Osteoblast (primary cell): ENCODE measurements around the gene COBL. TPM values are rescaled to one million over a fixed set of nuclear protein-coding genes. Genes with fewer than 3 reads are reported as not detected.

Source experiments
- DNase-seq: peaks from one replicate; pipeline ENCODE4 v3.0.0; 2011; ENCODE audit warnings: low spot score, mixed read lengths; ENCODE audit not compliant: insufficient read length; ENCODE audit errors: missing footprints
- H2AFZ ChIP-seq: 2 replicates; pipeline ENCODE4 v1.6.0; 2011; ENCODE audit warnings: mild to moderate bottlenecking, low read length
- H3K27ac ChIP-seq: 2 replicates; pipeline ENCODE4 v1.5.1; 2011; ENCODE audit warnings: mild to moderate bottlenecking, low read depth, low read length, moderate library complexity
- H3K27me3 ChIP-seq: 2 replicates; pipeline ENCODE4 v1.6.0; 2012; ENCODE audit warnings: mild to moderate bottlenecking, control low read depth, inconsistent platforms, low read length, moderate library complexity; ENCODE audit not compliant: insufficient read depth
- H3K36me3 ChIP-seq: 2 replicates; pipeline ENCODE4 v1.5.1; 2011; ENCODE audit warnings: mild to moderate bottlenecking, low read length, control low read depth, moderate library complexity; ENCODE audit not compliant: insufficient read depth
- H3K4me1 ChIP-seq: 2 replicates; pipeline ENCODE4 v1.5.1; 2011; ENCODE audit warnings: mild to moderate bottlenecking, low read length, control low read depth, moderate library complexity; ENCODE audit not compliant: insufficient read depth
- H3K4me2 ChIP-seq: 2 replicates; pipeline ENCODE4 v1.6.0; 2011; ENCODE audit warnings: mild to moderate bottlenecking, low read length; ENCODE audit not compliant: insufficient read depth
- H3K4me3 ChIP-seq: fragments of 200-600 bp; sonication (generic); 3 replicates; pipeline ENCODE4 v1.5.1; 2012; ENCODE audit warnings: mild to moderate bottlenecking, low read length, inconsistent platforms; ENCODE audit not compliant: insufficient read depth
- H3K79me2 ChIP-seq: 2 replicates; pipeline ENCODE4 v1.6.0; 2012; ENCODE audit warnings: mild to moderate bottlenecking, low read length, control low read depth, inconsistent platforms; ENCODE audit not compliant: insufficient read depth
- H3K9me3 ChIP-seq: 2 replicates; pipeline ENCODE4 v1.5.1; 2011; ENCODE audit warnings: low read depth, low read length, control low read depth
- H4K20me1 ChIP-seq: 2 replicates; pipeline ENCODE4 v1.6.0; 2012; ENCODE audit warnings: mild to moderate bottlenecking, low read length, control low read depth; ENCODE audit not compliant: insufficient read depth
- CTCF ChIP-seq: IDR thresholded peaks from 2 replicates; pipeline ENCODE4 v1.5.1; 2011; ENCODE audit warnings: mild to moderate bottlenecking, low read depth, low read length, moderate library complexity; ENCODE audit errors: extremely low read depth
- total RNA-seq: library from RNA; depleted of rRNA; stranded (reverse); fragments of >200 nt; gene quantifications from 2 replicates; pipeline ENCODE4 v1.2.3, GENCODE V29; 2012

Gene COBL
- total RNA-seq, 1 donor, result under 0.01 TPM

GRCh38 chr7:51121931-51122425 is 194.6 kb downstream of the COBL start:
- peak overlapping the region; percentile 73 for H2AFZ ChIP-seq
- no peak overlapping the region for H3K4me2 ChIP-seq

DNA sequence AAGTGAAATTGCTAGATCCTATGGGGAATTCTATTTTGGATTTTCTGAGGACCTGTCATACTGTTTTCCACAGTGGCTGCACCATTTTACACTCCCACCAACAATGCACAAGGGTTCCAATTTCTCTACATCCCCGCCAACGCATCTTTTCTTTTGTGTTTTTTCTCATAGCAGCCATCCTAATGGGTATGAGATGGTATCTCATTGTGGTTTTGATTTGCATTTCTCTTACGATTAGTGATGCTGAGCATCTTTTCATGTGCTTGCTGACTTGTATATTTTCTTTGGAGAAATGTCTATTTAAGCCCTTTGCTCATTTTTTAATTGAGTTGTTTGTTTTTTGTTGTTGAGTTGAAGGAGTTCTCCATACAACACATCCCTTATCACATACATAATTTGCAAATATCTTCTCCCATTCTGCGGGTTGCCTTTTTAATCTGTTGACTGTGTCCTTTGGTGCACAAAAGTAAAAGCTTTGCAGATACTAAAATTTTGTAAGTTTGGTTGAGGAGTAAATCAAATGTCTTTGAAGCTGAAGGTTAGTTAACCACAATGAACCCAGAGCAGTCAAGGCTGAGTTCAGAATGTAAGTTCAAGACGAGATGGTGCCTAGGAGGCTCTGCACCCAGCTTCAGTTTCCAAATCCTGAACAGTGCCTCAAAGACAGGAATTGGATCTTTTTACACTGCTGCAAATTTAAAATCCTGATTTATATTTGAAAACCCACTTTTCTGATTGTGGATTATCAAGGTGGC is 195.4 kb downstream of the COBL start:
- H2AFZ ChIP-seq, result no peak overlapping the region
- no peak overlapping the region for H3K27ac ChIP-seq
- H3K4me1 ChIP-seq, result peaks cover 13% of the 10 kb centered on the region
- no peaks in the 10 kb centered on the region for H3K27me3 ChIP-seq
- no peaks in the 10 kb centered on the region for H3K79me2 ChIP-seq
- TF ChIP-seq CTCF, result no peak
- H3K4me2 ChIP-seq, result no peak overlapping the region
- DNase-seq, result no peak
- H3K9me3 ChIP-seq, result no peaks in the 10 kb centered on the region
- H4K20me1 ChIP-seq, result no peaks in the 10 kb centered on the region
- no peaks in the 10 kb centered on the region for H3K36me3 ChIP-seq
- H3K4me3 ChIP-seq, result no peak overlapping the region

More at GRCh38 chr7:51121931-51122425, 194.6 kb downstream of the COBL start:
- Histone ChIP-seq H3K4me3 (no peak overlapping the region), H3K27me3 (no peaks in the 10 kb centered on the region), H3K27ac (no peak overlapping the region), H3K36me3 (no peaks in the 10 kb centered on the region), H3K9me3 (no peaks in the 10 kb centered on the region), H3K4me1 (peaks cover 13% of the 10 kb centered on the region), H3K79me2 (no peaks in the 10 kb centered on the region), H4K20me1 (no peaks in the 10 kb centered on the region)
- DNase-seq, result no peak
- TF ChIP-seq CTCF, result no peak

GRCh38 chr7:51118628-51119027 is 198.0 kb downstream of the COBL start:
- no peak overlapping the region for H3K4me2 ChIP-seq
- H3K27ac ChIP-seq, result no peak overlapping the region
- H3K9me3 ChIP-seq, result no peaks in the 10 kb centered on the region

More at GRCh38 chr7:51118628-51119027, 198.0 kb downstream of the COBL start:
- no peaks in the 10 kb centered on the region for H3K36me3 ChIP-seq
- no peaks in the 10 kb centered on the region for H3K79me2 ChIP-seq
- peaks cover 8% of the 10 kb centered on the region for H3K4me1 ChIP-seq
- H3K4me3 ChIP-seq, result no peak overlapping the region
- H2AFZ ChIP-seq, result no peak overlapping the region
- no peak for TF ChIP-seq CTCF
- H3K27me3 ChIP-seq, result no peaks in the 10 kb centered on the region
- H4K20me1 ChIP-seq, result no peaks in the 10 kb centered on the region
- DNase-seq, result no peak
